GM19452 (cell line): ENCODE measurements around the gene MLH1.
"Not testable (repeated sequence)": the region's sequence is repeated elsewhere in the genome, so short reads cannot be mapped to it uniquely, and the experiment has no call there.

Source experiments
- ATAC-seq: cut with Tn5 transposase; IDR thresholded peaks from one replicate; pipeline ENCODE4 v1.9.1; 2021; ENCODE audit not compliant: unreplicated experiment

The MLH1 gene

GRCh38 chr3:37032961-37033360 lies 39.6 kb downstream of the MLH1 start:
- no peak for ATAC-seq

GRCh38 chr3:37037352-37037751 lies 44.0 kb downstream of the MLH1 start:
- no peak for ATAC-seq

- no peak for ATAC-seq
Measured at GRCh38 chr3:37039161-37039846, 46.0 kb downstream of the MLH1 start.

- ATAC-seq, result no peak
Measured at GRCh38 chr3:37040231-37040630, 46.9 kb downstream of the MLH1 start.

- ATAC-seq, result no peak
Measured at GRCh38 chr3:37041546-37042195, 48.4 kb downstream of the MLH1 start.

- not testable (repeated sequence) for ATAC-seq
Measured at GRCh38 chr3:37042712-37043111, 49.4 kb downstream of the MLH1 start.

GRCh38 chr3:37050282-37050681 lies 57.0 kb downstream of the MLH1 start:
- no peak for ATAC-seq

GRCh38 chr3:37052860-37053259 lies 59.5 kb downstream of the MLH1 start:
- no peak for ATAC-seq

- ATAC-seq, result no peak
Measured at GRCh38 chr3:37053337-37053736, 60.0 kb downstream of the MLH1 start.

- ATAC-seq, result no peak
Measured at GRCh38 chr3:37053753-37054152, 60.4 kb downstream of the MLH1 start.

- ATAC-seq, result peak; percentile 82
Measured at GRCh38 chr3:37054370-37054769, 61.1 kb downstream of the MLH1 start.

- not testable (repeated sequence) for ATAC-seq
Measured at GRCh38 chr3:37055077-37055476, 61.8 kb downstream of the MLH1 start.

GRCh38 chr3:37056826-37057225 lies 63.5 kb downstream of the MLH1 start:
- ATAC-seq, result no peak

- ATAC-seq, result no peak
Measured at GRCh38 chr3:37058117-37058516, 64.8 kb downstream of the MLH1 start.

GRCh38 chr3:37064747-37065146 lies 71.4 kb downstream of the MLH1 start:
- ATAC-seq, result no peak

GRCh38 chr3:37067577-37067976 lies 74.3 kb downstream of the MLH1 start:
- ATAC-seq, result no peak

- ATAC-seq, result no peak
Measured at GRCh38 chr3:37068031-37068430, 74.7 kb downstream of the MLH1 start.

GRCh38 chr3:37071921-37072320 lies 78.6 kb downstream of the MLH1 start:
- no peak for ATAC-seq

- no peak for ATAC-seq
Measured at GRCh38 chr3:37072892-37073291, 79.6 kb downstream of the MLH1 start.

GRCh38 chr3:37074178-37074577 lies 80.9 kb downstream of the MLH1 start:
- no peak for ATAC-seq

GRCh38 chr3:37075955-37076354 lies 82.6 kb downstream of the MLH1 start:
- no peak for ATAC-seq

GRCh38 chr3:37082317-37082716 lies 89.0 kb downstream of the MLH1 start:
- ATAC-seq, result no peak

GRCh38 chr3:37086918-37087317 lies 93.6 kb downstream of the MLH1 start:
- no peak for ATAC-seq
